HL-60 (cell line): ENCODE data around the gene DIP2C.

Source experiments
- DNase-seq, 2 experiments: peaks; one replicate each; pipeline ENCODE4 v3.0.0-alpha.2; 2010 to 2020; ENCODE audit warnings: low read depth in 1 of 2, low spot score in 1 of 2
- H3K27ac ChIP-seq: fragments of 250-450 bp; sonication (Bioruptor Pico); replicated peaks from 2 replicates; pipeline ENCODE4 v1.5.1; 2020; ENCODE audit warnings: mild to moderate bottlenecking, moderate library complexity
- H3K27me3 ChIP-seq: fragments of 250-450 bp; sonication (Bioruptor Pico); 2 replicates; pipeline ENCODE4 v1.5.1; 2021; ENCODE audit warnings: mild to moderate bottlenecking, moderate library complexity; ENCODE audit not compliant: insufficient read depth, poor library complexity, severe bottlenecking
- H3K4me3 ChIP-seq: replicated peaks from 2 replicates; pipeline ENCODE4 v1.5.1; 2011; ENCODE audit warnings: mild to moderate bottlenecking, control low read depth, low read length; ENCODE audit not compliant: insufficient read depth
- CTCF ChIP-seq: IDR thresholded peaks from one replicate; pipeline ENCODE4 v1.5.1; 2011; ENCODE audit warnings: low read length, control low read depth, inconsistent platforms; ENCODE audit not compliant: insufficient read depth
- GABPA ChIP-seq: IDR thresholded peaks from 2 replicates; pipeline ENCODE4 v1.6.1; 2012; ENCODE audit warnings: low read depth
- POLR2AphosphoS5 ChIP-seq: IDR thresholded peaks from 2 replicates; pipeline ENCODE4 v1.6.1; 2012; ENCODE audit warnings: low read depth
- SPI1 ChIP-seq: IDR thresholded peaks from 2 replicates; pipeline ENCODE4 v1.6.1; 2012; ENCODE audit warnings: low read depth, mild to moderate bottlenecking, borderline replicate concordance
- TF ChIP-seq, protein P1 (sequence below): IDR thresholded peaks from 2 replicates; pipeline ENCODE4 v1.6.1; 2012; ENCODE audit warnings: low read depth; ENCODE audit not compliant: insufficient replicate concordance

The DIP2C gene

GRCh38 chr10:508726-509125 is 180.7 kb downstream of the DIP2C start:
- H3K27me3 ChIP-seq: no peaks in the 10 kb centered on the region
- TF ChIP-seq SPI1 (no peak), POLR2AphosphoS5 (no peak), GABPA (no peak), CTCF (no peak)
- TF ChIP-seq, protein P1, sequence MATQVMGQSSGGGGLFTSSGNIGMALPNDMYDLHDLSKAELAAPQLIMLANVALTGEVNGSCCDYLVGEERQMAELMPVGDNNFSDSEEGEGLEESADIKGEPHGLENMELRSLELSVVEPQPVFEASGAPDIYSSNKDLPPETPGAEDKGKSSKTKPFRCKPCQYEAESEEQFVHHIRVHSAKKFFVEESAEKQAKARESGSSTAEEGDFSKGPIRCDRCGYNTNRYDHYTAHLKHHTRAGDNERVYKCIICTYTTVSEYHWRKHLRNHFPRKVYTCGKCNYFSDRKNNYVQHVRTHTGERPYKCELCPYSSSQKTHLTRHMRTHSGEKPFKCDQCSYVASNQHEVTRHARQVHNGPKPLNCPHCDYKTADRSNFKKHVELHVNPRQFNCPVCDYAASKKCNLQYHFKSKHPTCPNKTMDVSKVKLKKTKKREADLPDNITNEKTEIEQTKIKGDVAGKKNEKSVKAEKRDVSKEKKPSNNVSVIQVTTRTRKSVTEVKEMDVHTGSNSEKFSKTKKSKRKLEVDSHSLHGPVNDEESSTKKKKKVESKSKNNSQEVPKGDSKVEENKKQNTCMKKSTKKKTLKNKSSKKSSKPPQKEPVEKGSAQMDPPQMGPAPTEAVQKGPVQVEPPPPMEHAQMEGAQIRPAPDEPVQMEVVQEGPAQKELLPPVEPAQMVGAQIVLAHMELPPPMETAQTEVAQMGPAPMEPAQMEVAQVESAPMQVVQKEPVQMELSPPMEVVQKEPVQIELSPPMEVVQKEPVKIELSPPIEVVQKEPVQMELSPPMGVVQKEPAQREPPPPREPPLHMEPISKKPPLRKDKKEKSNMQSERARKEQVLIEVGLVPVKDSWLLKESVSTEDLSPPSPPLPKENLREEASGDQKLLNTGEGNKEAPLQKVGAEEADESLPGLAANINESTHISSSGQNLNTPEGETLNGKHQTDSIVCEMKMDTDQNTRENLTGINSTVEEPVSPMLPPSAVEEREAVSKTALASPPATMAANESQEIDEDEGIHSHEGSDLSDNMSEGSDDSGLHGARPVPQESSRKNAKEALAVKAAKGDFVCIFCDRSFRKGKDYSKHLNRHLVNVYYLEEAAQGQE: no peak

GRCh38 chr10:507908-508444 is 181.5 kb downstream of the DIP2C start:
- H3K27me3 ChIP-seq: no peaks in the 10 kb centered on the region

More at GRCh38 chr10:508726-509125, 180.7 kb downstream of the DIP2C start:
- no peak overlapping the region for H3K4me3 ChIP-seq
- DNase-seq: no peak
- H3K27ac ChIP-seq: no peak overlapping the region

DNA sequence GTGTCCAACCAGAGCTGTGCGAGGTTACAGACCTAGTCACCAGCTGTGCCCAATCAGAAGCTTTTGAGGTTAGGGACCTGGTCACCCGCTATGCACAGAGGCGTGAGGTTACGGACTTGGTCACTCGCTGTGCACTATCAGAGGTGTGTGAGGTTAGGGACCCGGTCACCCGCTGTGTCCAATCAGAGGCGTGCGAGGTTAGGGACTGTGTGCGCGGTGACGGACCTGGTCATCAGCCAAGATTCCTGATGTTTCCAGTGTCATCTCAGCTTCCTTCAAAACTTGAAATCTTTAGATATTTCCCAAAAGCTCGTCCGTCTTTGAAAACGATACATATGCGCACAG is 182.1 kb downstream of the DIP2C start:
- TF ChIP-seq, protein P1: no peak
- TF ChIP-seq GABPA (no peak), CTCF (no peak)
- no peaks in the 10 kb centered on the region for H3K27me3 ChIP-seq

More at GRCh38 chr10:507908-508444, 181.5 kb downstream of the DIP2C start:
- no peak for TF ChIP-seq CTCF
- TF ChIP-seq, protein P1: no peak
- TF ChIP-seq POLR2AphosphoS5: no peak
- no peak for TF ChIP-seq GABPA
- TF ChIP-seq SPI1: no peak
- Histone ChIP-seq H3K4me3 (no peak overlapping the region), H3K27ac (no peak overlapping the region)
- no peak for DNase-seq

More for the DNA sequence above, 182.1 kb downstream of the DIP2C start:
- Histone ChIP-seq H3K27ac (no peak overlapping the region), H3K4me3 (no peak overlapping the region)
- no peak for DNase-seq
